ENCODE data around the gene C1D. TPM values are rescaled to one million over a fixed set of nuclear protein-coding genes. Genes with fewer than 3 reads are reported as not detected.

The C1D gene
- total RNA-seq, 1 donor from 2014 or later, result 19.5 TPM

GRCh38 chr2:68094111-68094510 is 31.3 kb upstream of the C1D start:
- H3K9me3 ChIP-seq, result no peaks in the 10 kb centered on the region
- intact Hi-C loops (cut with DNase I), result no loop called here
- H3K27me3 ChIP-seq, result no peaks in the 10 kb centered on the region
- H3K4me1 ChIP-seq, result no peaks in the 10 kb centered on the region
- DNase-seq (no peak), ATAC-seq (no peak)
- no peaks in the 10 kb centered on the region for H3K36me3 ChIP-seq
- no peak overlapping the region for H3K4me3 ChIP-seq
- no peak overlapping the region for H3K27ac ChIP-seq
- TF ChIP-seq CTCF (IDR thresholded peaks at IDR 0.05), result no peak

GRCh38 chr2:68093634-68094033 is 30.8 kb upstream of the C1D start:
- TF ChIP-seq CTCF (IDR thresholded peaks at IDR 0.05), result no peak
- Histone ChIP-seq H3K27me3 (no peaks in the 10 kb centered on the region), H3K27ac (no peak overlapping the region), H3K4me1 (no peaks in the 10 kb centered on the region), H3K4me3 (no peak overlapping the region), H3K9me3 (no peaks in the 10 kb centered on the region), H3K36me3 (no peaks in the 10 kb centered on the region)
- DNase-seq (no peak), ATAC-seq (no peak)
- intact Hi-C loops (cut with DNase I), result no loop called here

GRCh38 chr2:68091439-68092034 is 28.7 kb upstream of the C1D start:
- no peak for TF ChIP-seq CTCF (IDR thresholded peaks at IDR 0.05)
- intact Hi-C loops (cut with DNase I), result no loop called here
- no peaks in the 10 kb centered on the region for H3K36me3 ChIP-seq
- no peak for DNase-seq
- no peak overlapping the region for H3K4me3 ChIP-seq
- ATAC-seq, result no peak
- no peak overlapping the region for H3K27ac ChIP-seq
- no peaks in the 10 kb centered on the region for H3K27me3 ChIP-seq
- no peaks in the 10 kb centered on the region for H3K9me3 ChIP-seq
- H3K4me1 ChIP-seq, result no peaks in the 10 kb centered on the region

GRCh38 chr2:68089961-68090360 is 27.2 kb upstream of the C1D start:
- Histone ChIP-seq H3K4me1 (no peaks in the 10 kb centered on the region), H3K27me3 (no peaks in the 10 kb centered on the region), H3K27ac (no peak overlapping the region), H3K36me3 (no peaks in the 10 kb centered on the region), H3K9me3 (no peaks in the 10 kb centered on the region), H3K4me3 (no peak overlapping the region)
- DNase-seq (no peak), ATAC-seq (no peak)
- intact Hi-C loops (cut with DNase I), result no loop called here
- TF ChIP-seq CTCF (IDR thresholded peaks at IDR 0.05), result no peak

GRCh38 chr2:68088940-68089339 is 26.1 kb upstream of the C1D start:
- ATAC-seq (no peak), DNase-seq (no peak)
- no peak overlapping the region for H3K4me3 ChIP-seq
- no peaks in the 10 kb centered on the region for H3K9me3 ChIP-seq
- TF ChIP-seq CTCF (IDR thresholded peaks at IDR 0.05), result no peak
- H3K27ac ChIP-seq, result no peak overlapping the region
- H3K36me3 ChIP-seq, result no peaks in the 10 kb centered on the region
- intact Hi-C loops (cut with DNase I), result no loop called here
- H3K4me1 ChIP-seq, result no peaks in the 10 kb centered on the region
- no peaks in the 10 kb centered on the region for H3K27me3 ChIP-seq

- no peak overlapping the region for H3K27ac ChIP-seq
- H3K36me3 ChIP-seq, result no peaks in the 10 kb centered on the region
- H3K9me3 ChIP-seq, result no peaks in the 10 kb centered on the region
- intact Hi-C loops (cut with DNase I), result no loop called here
- no peaks in the 10 kb centered on the region for H3K27me3 ChIP-seq
- no peak for ATAC-seq
- no peaks in the 10 kb centered on the region for H3K4me1 ChIP-seq
- TF ChIP-seq CTCF (IDR thresholded peaks at IDR 0.05), result no peak
- DNase-seq, result no peak
- H3K4me3 ChIP-seq, result no peak overlapping the region
Measured at GRCh38 chr2:68086166-68086565, 23.4 kb upstream of the C1D start.

Data from upper lobe of right lung (tissue), 1 donor.